GM11168 (cell line): Measurements from ENCODE around the gene GBE1.

Experiments used
- in situ Hi-C: fragments of 300-500 bp; cut with MboI; formaldehyde crosslinking; loops from one replicate; pipeline ENCODE4 v1.12.0; 2022; ENCODE audit warnings: low sequenced_read_pairs; ENCODE audit not compliant: unreplicated experiment

The GBE1 gene

GRCh38 chr3:81485444-81485865 lies 276.0 kb downstream of the GBE1 start:
- in situ Hi-C loops, result no loop called here

GRCh38 chr3:81484520-81484919 lies 276.9 kb downstream of the GBE1 start:
- in situ Hi-C loops, result no loop called here

GRCh38 chr3:81483046-81483445 lies 278.4 kb downstream of the GBE1 start:
- in situ Hi-C loops, result no loop called here

GRCh38 chr3:81477740-81478139 lies 283.7 kb downstream of the GBE1 start:
- in situ Hi-C loops, result no loop called here

GRCh38 chr3:81476692-81477091 lies 284.8 kb downstream of the GBE1 start:
- in situ Hi-C loops, result no loop called here

- in situ Hi-C loops, result no loop called here
Observed at GRCh38 chr3:81472600-81473362, 288.7 kb downstream of the GBE1 start.

- in situ Hi-C loops, result no loop called here
Observed at GRCh38 chr3:81470524-81471278, 290.7 kb downstream of the GBE1 start.

GRCh38 chr3:81468391-81468790 lies 293.1 kb downstream of the GBE1 start:
- in situ Hi-C loops, result no loop called here

GRCh38 chr3:81466201-81466560 lies 295.3 kb downstream of the GBE1 start:
- in situ Hi-C loops, result no loop called here

- in situ Hi-C loops, result no loop called here
Observed at GRCh38 chr3:81465510-81466200, 295.8 kb downstream of the GBE1 start.

GRCh38 chr3:81463781-81464180 lies 297.7 kb downstream of the GBE1 start:
- in situ Hi-C loops, result no loop called here

- in situ Hi-C loops, result no loop called here
Observed at GRCh38 chr3:81462921-81463320, 298.5 kb downstream of the GBE1 start.

GRCh38 chr3:81459733-81460132 lies 301.7 kb downstream of the GBE1 start:
- in situ Hi-C loops, result no loop called here

- in situ Hi-C loops, result no loop called here
Observed at GRCh38 chr3:81452418-81452817, 309.0 kb downstream of the GBE1 start.

GRCh38 chr3:81451611-81452010 lies 309.8 kb downstream of the GBE1 start:
- in situ Hi-C loops, result no loop called here

- in situ Hi-C loops, result no loop called here
Observed at GRCh38 chr3:81451140-81451539, 310.3 kb downstream of the GBE1 start.

- in situ Hi-C loops, result no loop called here
Observed at GRCh38 chr3:81446806-81447205, 314.6 kb downstream of the GBE1 start.

GRCh38 chr3:81445712-81446111 lies 315.7 kb downstream of the GBE1 start:
- in situ Hi-C loops, result no loop called here

GRCh38 chr3:81444817-81445460 lies 316.5 kb downstream of the GBE1 start:
- in situ Hi-C loops, result no loop called here

GRCh38 chr3:81443958-81444357 lies 317.5 kb downstream of the GBE1 start:
- in situ Hi-C loops, result no loop called here

- in situ Hi-C loops, result no loop called here
Observed at GRCh38 chr3:81443457-81443782, 318.0 kb downstream of the GBE1 start.
